ENCODE results near the gene PHIP. TPM values are rescaled to one million over a fixed set of nuclear protein-coding genes. Genes with fewer than 3 reads are reported as not detected.

PHIP gene
- total and polyA plus RNA-seq, 2 of the 8 experiments (the other 6 are each of a cell fraction or from before 2014, with no cell fraction given), result 7.3 to 56.2 TPM

DNA sequence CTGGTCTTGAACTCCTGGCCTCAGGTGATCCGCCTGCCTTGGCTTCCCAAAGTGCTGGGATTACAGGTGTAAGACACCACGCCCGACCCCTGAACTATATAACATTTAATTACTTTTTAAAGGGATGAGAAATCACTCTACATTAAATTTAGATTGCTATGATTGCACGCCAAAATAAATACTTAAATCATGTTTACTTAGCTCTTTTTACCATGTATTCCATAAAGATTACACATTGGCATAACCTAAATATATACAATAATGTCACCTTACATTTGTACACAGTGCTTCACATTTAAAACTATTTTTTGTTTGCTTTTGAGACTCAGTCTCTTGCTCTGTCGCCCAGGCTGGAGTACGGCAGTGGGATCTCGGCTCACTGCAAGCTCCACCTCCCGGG lies 124.3 kb downstream of the PHIP start:
- H3K4me3 ChIP-seq (ENCODE audit: extremely low read depth in 1 of 4, insufficient read depth in 2 of 4, low read depth in 3 of 4, low read length in 4 of 4), result no peak overlapping the region
- H2AK5ac ChIP-seq (ENCODE audit: low read depth, low read length), result no peak overlapping the region
- no peaks in the 10 kb centered on the region for H3K23me2 ChIP-seq (ENCODE audit: low read depth, low read length)
- DNase-seq (ENCODE audit: low read depth in 1 of 2, low spot score in 2 of 2) (no peak), FAIRE-seq (no peak)
- ChIA-PET CTCF (ENCODE audit: partially characterized antibody) (no interaction called here), POLR2A (ENCODE audit: partially characterized antibody) (no interaction called here)
- TF ChIP-seq YY1 (IDR thresholded peaks at IDR 0.05; ENCODE audit: low read depth, low read length), result no peak
- H3K4me1 ChIP-seq (replicated peaks in 1 of 4; ENCODE audit: control insufficient read depth in 3 of 4, insufficient read depth in 4 of 4, low read length in 3 of 4), result peaks cover 0 to 4% (median 0%) of the 10 kb centered on the region in 4 experiments; a peak in 1 of 7 replicates
- no peak overlapping the region for H3K27ac ChIP-seq (ENCODE audit: low read depth, low read length)
- H3K27me3 ChIP-seq (replicated peaks in 1 of 4; ENCODE audit: control insufficient read depth in 3 of 4, extremely low read depth in 1 of 4, insufficient read depth in 3 of 4, low read length in 3 of 4), result no peaks in the 10 kb centered on the region
- H4K5ac ChIP-seq (ENCODE audit: insufficient read length, low read depth, low read length), result no peak overlapping the region
- no peak overlapping the region for H2BK20ac ChIP-seq (ENCODE audit: low read length)
- peaks cover 0 to 10% of the 10 kb centered on the region in 2 experiments; a peak in 3 of 4 replicates for H3K9me3 ChIP-seq (ENCODE audit: insufficient read depth in 2 of 2, low read depth in 1 of 2, low read length in 1 of 2)
- no peaks in the 10 kb centered on the region for H4K20me1 ChIP-seq (replicated peaks in 1 of 2; ENCODE audit: control insufficient read depth in 1 of 2, insufficient read depth in 2 of 2, low read length in 2 of 2)
- H3K79me1 ChIP-seq (ENCODE audit: low read depth, low read length), result no peaks in the 10 kb centered on the region
- no peak overlapping the region for H3K4ac ChIP-seq (replicated peaks; ENCODE audit: insufficient read length, low read depth, low read length)
- H3K4me2 ChIP-seq (ENCODE audit: insufficient read depth in 1 of 2, low read depth in 2 of 2, low read length in 2 of 2), result no peak overlapping the region
- H2BK12ac ChIP-seq (ENCODE audit: low read depth, low read length), result no peak overlapping the region
- H4K91ac ChIP-seq (replicated peaks; ENCODE audit: insufficient read length, low read length), result no peak overlapping the region
- H3K23ac ChIP-seq (ENCODE audit: insufficient read length), result no peak overlapping the region
- H3K36me3 ChIP-seq (ENCODE audit: control insufficient read depth in 2 of 4, insufficient read depth in 4 of 4, low read length in 3 of 4), result peaks cover 2 to 86% (median 44%) of the 10 kb centered on the region in 4 experiments
- no peak overlapping the region for H2BK5ac ChIP-seq (ENCODE audit: low read depth, low read length)
- H3K18ac ChIP-seq (ENCODE audit: extremely low read depth, low read length), result no peak overlapping the region
- no peak overlapping the region for H4K8ac ChIP-seq (ENCODE audit: extremely low read depth, insufficient read depth, low read length)
- H2BK120ac ChIP-seq (replicated peaks; ENCODE audit: low read depth, low read length), result no peak overlapping the region
- H3K9ac ChIP-seq (replicated peaks in 1 of 4; ENCODE audit: extremely low read depth in 1 of 4, low read depth in 3 of 4, low read length in 3 of 4), result no peak overlapping the region
- WGBS, 2 experiments (ENCODE audit: extremely low coverage in 1 of 2, insufficient coverage in 1 of 2, insufficient read length in 1 of 2, insufficient replicate concordance in 2 of 2, low coverage in 1 of 2, low lambda C conversion rate in 2 of 2, missing lambda C conversion rate in 1 of 2), result 92% methylated on average over 8 of the region's 8 CpGs; no CpG with 5 or more reads in 1 of the 2 experiments
- H3K14ac ChIP-seq (ENCODE audit: insufficient read length), result no peak overlapping the region
- H3K56ac ChIP-seq (replicated peaks; ENCODE audit: insufficient read length, low read depth, low read length), result no peak overlapping the region
- H2AFZ ChIP-seq (ENCODE audit: low read length), result no peak overlapping the region
- no peaks in the 10 kb centered on the region for H3K79me2 ChIP-seq (ENCODE audit: control insufficient read depth in 1 of 2, insufficient read depth in 2 of 2, low read length in 2 of 2)
- no peak overlapping the region for H2BK15ac ChIP-seq (ENCODE audit: low read length)

Data from H1 (cell line).